Cardiac muscle cell (in vitro differentiated cells and primary cell): ENCODE measurements around the gene FAM81A. TPM values are rescaled to one million over a fixed set of nuclear protein-coding genes. Genes with fewer than 3 reads are reported as not detected.

ENCODE experiments used
- DNase-seq, 2 donors: peaks; one replicate each; pipeline versions ENCODE4 v3.0.0 to v3.0.0-alpha.2; 2010 to 2017; ENCODE audit warnings: low read depth in 1 of 2, low spot score in 1 of 2
- H3K27ac ChIP-seq: fragments of 200-600 bp; sonication (generic); 2 replicates; pipeline ENCODE4 v1.5.1; 2016
- H3K27me3 ChIP-seq: fragments of 200-600 bp; sonication (generic); 2 replicates; pipeline ENCODE4 v1.6.0; 2016; ENCODE audit warnings: control low read depth
- H3K36me3 ChIP-seq: fragments of 200-600 bp; sonication (generic); 2 replicates; pipeline ENCODE4 v1.5.1; 2016; ENCODE audit warnings: control low read depth
- H3K4me1 ChIP-seq: fragments of 200-600 bp; sonication (generic); 2 replicates; pipeline ENCODE4 v1.8.1; 2017; ENCODE audit warnings: low read depth, mild to moderate bottlenecking, mixed run types
- H3K4me3 ChIP-seq: fragments of 200-600 bp; sonication (generic); 2 replicates; pipeline ENCODE4 v1.5.1; 2016; ENCODE audit warnings: mild to moderate bottlenecking
- H3K9me3 ChIP-seq: fragments of 200-600 bp; sonication (generic); 2 replicates; pipeline ENCODE4 v1.5.1; 2017; ENCODE audit warnings: low read depth, mild to moderate bottlenecking, control low read depth
- polyA plus RNA-seq: library from polyadenylated mRNA; unstranded; fragments of >200 nt; fragmentation: Nextera tagmentation; extraction: Ambion mirVana; gene quantifications from 2 replicates; pipeline ENCODE4 v1.2.1, GENCODE V29; 2016
- total RNA-seq: library from RNA; depleted of rRNA; stranded (reverse); fragments of >200 nt; gene quantifications from 2 replicates; pipeline ENCODE4 v1.2.3, GENCODE V29; 2016
- TF ChIP-seq, protein P1 (sequence below): IDR thresholded peaks from 2 replicates; pipeline ENCODE4 v1.5.1; 2012; ENCODE audit warnings: low read depth, mild to moderate bottlenecking, low read length

The FAM81A gene
- total and polyA plus RNA-seq, 2 experiments from 2014 or later, result 1.8 to 5.1 TPM

DNA sequence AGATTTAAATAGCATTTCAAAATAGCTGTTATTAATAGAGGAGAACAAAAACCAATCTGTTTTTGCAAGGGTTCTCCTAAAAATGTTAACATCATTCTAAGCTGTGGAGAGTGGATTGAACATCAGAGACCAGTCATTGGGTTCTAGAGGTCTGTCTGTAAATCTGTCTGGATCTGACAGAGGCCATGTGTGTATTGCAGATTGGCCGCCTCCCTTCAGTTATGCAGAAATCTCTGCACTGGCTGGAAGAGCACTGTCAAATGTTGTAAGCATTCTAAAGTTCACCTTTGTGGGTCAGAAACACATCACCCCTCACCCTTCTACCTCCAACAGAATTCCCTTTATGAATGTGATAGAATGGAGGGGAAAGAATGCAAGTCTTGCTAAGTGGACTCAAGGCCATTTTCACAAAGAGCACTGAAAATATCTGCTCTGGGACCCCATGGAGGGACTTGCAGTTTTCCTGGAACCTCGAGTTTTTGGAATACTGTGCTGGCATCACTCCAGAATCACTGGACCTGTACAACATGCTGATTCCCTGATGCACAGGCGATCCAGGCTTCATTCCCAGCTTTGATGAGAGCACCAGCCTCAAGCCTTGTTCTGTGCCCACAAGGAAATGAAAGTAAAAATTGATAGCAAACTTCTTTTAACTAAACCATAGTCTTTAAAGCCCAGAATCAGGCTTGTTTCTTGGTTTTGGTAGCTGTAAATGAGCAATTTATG is 8.4 kb downstream of the FAM81A start:
- H3K27ac ChIP-seq, result no peak overlapping the region
- no peaks in the 10 kb centered on the region for H3K9me3 ChIP-seq
- TF ChIP-seq, protein P1, sequence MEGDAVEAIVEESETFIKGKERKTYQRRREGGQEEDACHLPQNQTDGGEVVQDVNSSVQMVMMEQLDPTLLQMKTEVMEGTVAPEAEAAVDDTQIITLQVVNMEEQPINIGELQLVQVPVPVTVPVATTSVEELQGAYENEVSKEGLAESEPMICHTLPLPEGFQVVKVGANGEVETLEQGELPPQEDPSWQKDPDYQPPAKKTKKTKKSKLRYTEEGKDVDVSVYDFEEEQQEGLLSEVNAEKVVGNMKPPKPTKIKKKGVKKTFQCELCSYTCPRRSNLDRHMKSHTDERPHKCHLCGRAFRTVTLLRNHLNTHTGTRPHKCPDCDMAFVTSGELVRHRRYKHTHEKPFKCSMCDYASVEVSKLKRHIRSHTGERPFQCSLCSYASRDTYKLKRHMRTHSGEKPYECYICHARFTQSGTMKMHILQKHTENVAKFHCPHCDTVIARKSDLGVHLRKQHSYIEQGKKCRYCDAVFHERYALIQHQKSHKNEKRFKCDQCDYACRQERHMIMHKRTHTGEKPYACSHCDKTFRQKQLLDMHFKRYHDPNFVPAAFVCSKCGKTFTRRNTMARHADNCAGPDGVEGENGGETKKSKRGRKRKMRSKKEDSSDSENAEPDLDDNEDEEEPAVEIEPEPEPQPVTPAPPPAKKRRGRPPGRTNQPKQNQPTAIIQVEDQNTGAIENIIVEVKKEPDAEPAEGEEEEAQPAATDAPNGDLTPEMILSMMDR, result no peak
- H3K4me1 ChIP-seq, result no peaks in the 10 kb centered on the region
- H3K36me3 ChIP-seq, result no peaks in the 10 kb centered on the region
- H3K4me3 ChIP-seq, result no peak overlapping the region
- no peaks in the 10 kb centered on the region for H3K27me3 ChIP-seq
- no peak for DNase-seq

DNA sequence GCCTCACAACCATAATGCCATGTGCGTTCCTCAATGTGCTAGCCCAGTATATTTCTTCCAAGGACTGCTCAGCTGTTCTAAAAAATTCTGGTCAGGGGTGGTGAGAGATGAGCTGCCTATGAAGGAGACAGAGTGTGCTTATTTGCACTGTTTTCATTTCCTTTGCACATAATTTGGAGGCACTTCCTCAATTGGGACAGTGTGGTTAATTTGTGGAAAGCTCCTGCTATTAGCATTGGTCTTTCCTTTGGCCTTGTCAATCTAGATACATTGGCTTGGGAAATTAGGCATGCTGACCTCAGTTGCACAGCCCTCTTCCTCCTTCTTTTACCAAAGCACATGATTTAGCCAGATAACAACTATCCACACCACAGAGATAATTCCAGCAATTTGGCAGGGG is 9.4 kb downstream of the FAM81A start:
- TF ChIP-seq, protein P1, result no peak
- H3K4me3 ChIP-seq, result no peak overlapping the region
- no peaks in the 10 kb centered on the region for H3K36me3 ChIP-seq
- H3K9me3 ChIP-seq, result no peaks in the 10 kb centered on the region
- no peak overlapping the region for H3K27ac ChIP-seq
- H3K27me3 ChIP-seq, result no peaks in the 10 kb centered on the region
- no peaks in the 10 kb centered on the region for H3K4me1 ChIP-seq
- no peak for DNase-seq

DNA sequence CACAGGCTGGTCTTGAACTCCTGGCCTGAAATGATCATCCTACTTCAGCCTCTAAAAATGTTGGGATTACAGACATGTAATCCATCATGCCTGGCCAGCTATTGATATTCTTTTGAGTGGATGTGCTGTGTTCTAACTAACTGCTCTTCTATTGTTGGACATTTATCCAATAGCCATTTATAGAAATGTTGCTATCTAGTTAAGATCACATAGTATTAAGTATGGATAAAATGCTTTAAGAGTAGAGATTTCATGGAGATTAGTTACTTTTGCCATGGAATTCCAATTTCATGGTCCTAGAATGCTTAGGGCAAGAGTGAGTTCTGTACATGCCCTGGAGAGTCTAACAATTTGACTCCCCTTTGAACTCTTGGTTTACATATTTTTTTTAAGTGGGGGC is 10.9 kb downstream of the FAM81A start:
- H3K27ac ChIP-seq, result no peak overlapping the region
- no peak for DNase-seq
- H3K9me3 ChIP-seq, result no peaks in the 10 kb centered on the region
- TF ChIP-seq, protein P1, result no peak
- no peaks in the 10 kb centered on the region for H3K36me3 ChIP-seq
- H3K4me1 ChIP-seq, result no peaks in the 10 kb centered on the region
- H3K4me3 ChIP-seq, result no peak overlapping the region
- H3K27me3 ChIP-seq, result no peaks in the 10 kb centered on the region

DNA sequence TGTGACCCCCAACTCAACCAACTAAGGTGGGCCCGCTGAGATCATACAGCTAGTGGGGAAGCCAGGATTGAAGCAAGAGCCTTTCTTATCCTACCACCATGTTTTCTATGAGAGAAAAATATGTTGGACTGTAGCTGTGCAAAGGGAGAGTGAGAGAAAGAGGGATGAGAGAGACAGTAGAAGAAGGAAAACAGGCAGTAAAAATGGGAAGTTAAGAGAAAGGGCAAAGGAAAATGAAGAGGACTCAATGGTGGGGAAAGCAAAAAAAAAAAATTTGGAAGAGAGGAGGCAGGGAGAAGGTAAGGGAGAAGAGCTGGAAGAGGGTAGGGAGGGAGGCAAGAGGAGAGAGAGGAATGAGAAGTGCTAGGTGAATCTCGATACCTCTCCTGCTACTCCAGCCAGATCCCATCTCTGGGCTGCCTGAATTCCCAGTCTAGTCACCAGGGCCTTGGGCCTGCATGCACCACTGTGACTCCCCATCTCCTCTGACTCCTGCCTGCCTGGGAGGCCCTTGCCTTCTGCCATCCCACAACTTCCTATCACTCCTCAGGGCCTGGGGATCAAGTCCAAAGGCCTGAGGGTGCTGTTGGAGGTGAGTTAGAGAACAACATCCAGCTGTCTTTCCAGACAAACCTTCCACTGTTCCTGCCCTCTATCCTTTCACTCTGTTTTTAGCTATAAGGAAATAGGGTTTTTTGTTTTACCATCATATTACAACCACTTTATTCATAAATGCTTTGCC is 15.7 kb downstream of the FAM81A start:
- Histone ChIP-seq H3K4me1 (no peaks in the 10 kb centered on the region), H3K9me3 (no peaks in the 10 kb centered on the region), H3K36me3 (no peaks in the 10 kb centered on the region), H3K4me3 (no peak overlapping the region), H3K27me3 (no peaks in the 10 kb centered on the region), H3K27ac (no peak overlapping the region)
- DNase-seq, result no peak
- TF ChIP-seq, protein P1, result no peak

DNA sequence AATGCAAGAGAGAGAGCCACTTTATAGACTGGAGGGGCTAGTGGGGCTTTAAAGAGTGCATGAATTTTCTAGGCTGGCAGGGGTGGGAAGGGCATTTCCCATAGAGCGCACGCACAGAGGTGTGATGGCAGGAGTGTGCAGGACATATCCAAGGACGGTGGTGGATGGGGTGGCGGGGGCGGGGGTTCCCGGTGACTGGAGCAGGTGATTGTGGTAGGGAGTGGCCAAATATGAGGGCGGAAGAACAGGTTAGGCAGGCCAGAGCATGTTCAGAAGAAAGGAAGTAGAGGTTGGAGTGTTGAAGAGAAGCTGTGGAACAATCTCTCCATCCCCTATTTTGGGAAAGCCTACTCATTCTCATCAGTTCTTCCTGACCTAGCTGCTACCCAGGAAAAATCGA is 18.1 kb downstream of the FAM81A start:
- Histone ChIP-seq H3K9me3 (no peaks in the 10 kb centered on the region), H3K27ac (no peak overlapping the region), H3K36me3 (no peaks in the 10 kb centered on the region), H3K4me3 (no peak overlapping the region), H3K27me3 (no peaks in the 10 kb centered on the region), H3K4me1 (no peaks in the 10 kb centered on the region)
- TF ChIP-seq, protein P1, result no peak
- no peak for DNase-seq
